GM23338 (cell line): Measurements from ENCODE around the gene SYCP2.

Experiments used
- CREB1 ChIP-seq: fragments of 250-450 bp; sonication (Bioruptor Pico); IDR thresholded peaks from 2 replicates; pipeline ENCODE4 v1.5.0; 2020; ENCODE audit warnings: low read depth, mild to moderate bottlenecking, moderate library complexity
- CTCF ChIP-seq, 2 experiments: fragments of 200-600 bp in 1 of 2; sonication (generic) in 1 of 2; conservative IDR thresholded peaks; 2 replicates each; pipeline versions ENCODE4 v1.5.1 to v1.6.1; 2016 to 2017; ENCODE audit warnings: antibody characterized with exemption in 2 of 2, low read depth in 2 of 2, mild to moderate bottlenecking in 2 of 2, moderate library complexity in 1 of 2
- EZH2 ChIP-seq: fragments of 200-600 bp; sonication (generic); IDR thresholded peaks from one replicate; pipeline ENCODE4 v1.8.0; 2017; ENCODE audit warnings: antibody characterized with exemption, mild to moderate bottlenecking, low read depth; ENCODE audit not compliant: unreplicated experiment
- EZH2phosphoT487 ChIP-seq: fragments of 200-600 bp; sonication (generic); IDR thresholded peaks from one replicate; pipeline ENCODE4 v1.8.1; 2018; ENCODE audit warnings: antibody characterized with exemption; ENCODE audit not compliant: unreplicated experiment
- JUNB ChIP-seq: IDR thresholded peaks from one replicate; pipeline ENCODE4 v1.6.1; 2016; ENCODE audit warnings: antibody characterized with exemption; ENCODE audit not compliant: unreplicated experiment
- NANOG ChIP-seq: IDR thresholded peaks from 2 replicates; pipeline ENCODE4 v1.6.1; 2016; ENCODE audit warnings: antibody characterized with exemption, borderline replicate concordance
- POLR2AphosphoS5 ChIP-seq: IDR thresholded peaks from 2 replicates; pipeline ENCODE4 v1.6.1; 2016; ENCODE audit warnings: antibody characterized with exemption, low read depth
- REST ChIP-seq: IDR thresholded peaks from one replicate; pipeline ENCODE4 v1.6.1; 2018; ENCODE audit warnings: antibody characterized with exemption; ENCODE audit not compliant: unreplicated experiment
- STAT1 ChIP-seq: IDR thresholded peaks from one replicate; pipeline ENCODE4 v1.6.1; 2016; ENCODE audit warnings: antibody characterized with exemption; ENCODE audit not compliant: unreplicated experiment
- ZNF331 ChIP-seq: fragments of 250-450 bp; sonication (Bioruptor Pico); IDR thresholded peaks from 2 replicates; pipeline ENCODE4 v1.5.0; 2020; ENCODE audit warnings: low read depth, mild to moderate bottlenecking, moderate library complexity
- TF ChIP-seq, protein P1 (sequence below): fragments of 250-450 bp; sonication (Bioruptor Pico); IDR thresholded peaks from 2 replicates; pipeline ENCODE4 v1.5.0; 2020; ENCODE audit warnings: mild to moderate bottlenecking, moderate library complexity
- TF ChIP-seq, protein P2 (sequence below): IDR thresholded peaks from 2 replicates; pipeline ENCODE4 v1.6.1; 2016; ENCODE audit warnings: antibody characterized with exemption

DNA sequence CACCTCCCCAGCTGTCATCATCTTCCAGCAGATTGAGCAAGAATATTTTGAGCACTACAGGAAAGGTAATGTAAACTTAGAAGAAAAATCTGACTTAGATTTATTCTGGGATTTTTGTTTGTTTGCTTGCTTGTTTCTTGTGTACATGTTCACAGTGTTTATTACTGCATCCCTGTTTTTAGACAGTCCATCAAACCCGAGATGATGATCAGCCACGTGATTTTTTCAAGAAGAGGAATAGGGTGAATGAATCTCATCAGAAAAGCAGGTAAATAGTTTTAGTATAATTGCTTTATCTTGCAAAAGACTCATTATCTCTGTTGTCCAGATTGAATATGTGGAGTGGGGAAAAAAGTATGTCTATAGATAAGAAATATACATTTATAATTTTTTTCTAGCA is 8.8 kb upstream of the SYCP2 start:
- TF ChIP-seq CTCF (conservative IDR thresholded peaks at IDR 0.05; ENCODE audit: low read depth in 2 of 2): no peak
- no peak for TF ChIP-seq EZH2
- no peak for TF ChIP-seq REST
- TF ChIP-seq CREB1 (CRISPR knock-in tag): no peak
- no peak for TF ChIP-seq POLR2AphosphoS5
- no peak for TF ChIP-seq EZH2phosphoT487
- TF ChIP-seq JUNB: no peak
- TF ChIP-seq STAT1: no peak
- no peak for TF ChIP-seq NANOG
- TF ChIP-seq, protein P1, sequence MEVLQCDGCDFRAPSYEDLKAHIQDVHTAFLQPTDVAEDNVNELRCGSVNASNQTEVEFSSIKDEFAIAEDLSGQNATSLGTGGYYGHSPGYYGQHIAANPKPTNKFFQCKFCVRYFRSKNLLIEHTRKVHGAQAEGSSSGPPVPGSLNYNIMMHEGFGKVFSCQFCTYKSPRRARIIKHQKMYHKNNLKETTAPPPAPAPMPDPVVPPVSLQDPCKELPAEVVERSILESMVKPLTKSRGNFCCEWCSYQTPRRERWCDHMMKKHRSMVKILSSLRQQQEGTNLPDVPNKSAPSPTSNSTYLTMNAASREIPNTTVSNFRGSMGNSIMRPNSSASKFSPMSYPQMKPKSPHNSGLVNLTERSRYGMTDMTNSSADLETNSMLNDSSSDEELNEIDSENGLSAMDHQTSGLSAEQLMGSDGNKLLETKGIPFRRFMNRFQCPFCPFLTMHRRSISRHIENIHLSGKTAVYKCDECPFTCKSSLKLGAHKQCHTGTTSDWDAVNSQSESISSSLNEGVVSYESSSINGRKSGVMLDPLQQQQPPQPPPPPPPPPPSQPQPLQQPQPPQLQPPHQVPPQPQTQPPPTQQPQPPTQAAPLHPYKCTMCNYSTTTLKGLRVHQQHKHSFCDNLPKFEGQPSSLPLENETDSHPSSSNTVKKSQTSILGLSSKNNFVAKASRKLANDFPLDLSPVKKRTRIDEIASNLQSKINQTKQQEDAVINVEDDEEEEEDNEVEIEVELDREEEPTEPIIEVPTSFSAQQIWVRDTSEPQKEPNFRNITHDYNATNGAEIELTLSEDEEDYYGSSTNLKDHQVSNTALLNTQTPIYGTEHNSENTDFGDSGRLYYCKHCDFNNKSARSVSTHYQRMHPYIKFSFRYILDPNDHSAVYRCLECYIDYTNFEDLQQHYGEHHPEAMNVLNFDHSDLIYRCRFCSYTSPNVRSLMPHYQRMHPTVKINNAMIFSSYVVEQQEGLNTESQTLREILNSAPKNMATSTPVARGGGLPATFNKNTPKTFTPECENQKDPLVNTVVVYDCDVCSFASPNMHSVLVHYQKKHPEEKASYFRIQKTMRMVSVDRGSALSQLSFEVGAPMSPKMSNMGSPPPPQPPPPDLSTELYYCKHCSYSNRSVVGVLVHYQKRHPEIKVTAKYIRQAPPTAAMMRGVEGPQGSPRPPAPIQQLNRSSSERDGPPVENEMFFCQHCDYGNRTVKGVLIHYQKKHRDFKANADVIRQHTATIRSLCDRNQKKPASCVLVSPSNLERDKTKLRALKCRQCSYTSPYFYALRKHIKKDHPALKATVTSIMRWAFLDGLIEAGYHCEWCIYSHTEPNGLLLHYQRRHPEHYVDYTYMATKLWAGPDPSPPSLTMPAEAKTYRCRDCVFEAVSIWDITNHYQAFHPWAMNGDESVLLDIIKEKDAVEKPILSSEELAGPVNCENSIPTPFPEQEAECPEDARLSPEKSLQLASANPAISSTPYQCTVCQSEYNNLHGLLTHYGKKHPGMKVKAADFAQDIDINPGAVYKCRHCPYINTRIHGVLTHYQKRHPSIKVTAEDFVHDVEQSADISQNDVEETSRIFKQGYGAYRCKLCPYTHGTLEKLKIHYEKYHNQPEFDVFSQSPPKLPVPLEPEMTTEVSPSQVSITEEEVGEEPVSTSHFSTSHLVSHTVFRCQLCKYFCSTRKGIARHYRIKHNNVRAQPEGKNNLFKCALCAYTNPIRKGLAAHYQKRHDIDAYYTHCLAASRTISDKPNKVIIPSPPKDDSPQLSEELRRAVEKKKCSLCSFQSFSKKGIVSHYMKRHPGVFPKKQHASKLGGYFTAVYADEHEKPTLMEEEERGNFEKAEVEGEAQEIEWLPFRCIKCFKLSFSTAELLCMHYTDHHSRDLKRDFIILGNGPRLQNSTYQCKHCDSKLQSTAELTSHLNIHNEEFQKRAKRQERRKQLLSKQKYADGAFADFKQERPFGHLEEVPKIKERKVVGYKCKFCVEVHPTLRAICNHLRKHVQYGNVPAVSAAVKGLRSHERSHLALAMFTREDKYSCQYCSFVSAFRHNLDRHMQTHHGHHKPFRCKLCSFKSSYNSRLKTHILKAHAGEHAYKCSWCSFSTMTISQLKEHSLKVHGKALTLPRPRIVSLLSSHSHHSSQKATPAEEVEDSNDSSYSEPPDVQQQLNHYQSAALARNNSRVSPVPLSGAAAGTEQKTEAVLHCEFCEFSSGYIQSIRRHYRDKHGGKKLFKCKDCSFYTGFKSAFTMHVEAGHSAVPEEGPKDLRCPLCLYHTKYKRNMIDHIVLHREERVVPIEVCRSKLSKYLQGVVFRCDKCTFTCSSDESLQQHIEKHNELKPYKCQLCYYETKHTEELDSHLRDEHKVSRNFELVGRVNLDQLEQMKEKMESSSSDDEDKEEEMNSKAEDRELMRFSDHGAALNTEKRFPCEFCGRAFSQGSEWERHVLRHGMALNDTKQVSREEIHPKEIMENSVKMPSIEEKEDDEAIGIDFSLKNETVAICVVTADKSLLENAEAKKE: no peak
- TF ChIP-seq, protein P2, sequence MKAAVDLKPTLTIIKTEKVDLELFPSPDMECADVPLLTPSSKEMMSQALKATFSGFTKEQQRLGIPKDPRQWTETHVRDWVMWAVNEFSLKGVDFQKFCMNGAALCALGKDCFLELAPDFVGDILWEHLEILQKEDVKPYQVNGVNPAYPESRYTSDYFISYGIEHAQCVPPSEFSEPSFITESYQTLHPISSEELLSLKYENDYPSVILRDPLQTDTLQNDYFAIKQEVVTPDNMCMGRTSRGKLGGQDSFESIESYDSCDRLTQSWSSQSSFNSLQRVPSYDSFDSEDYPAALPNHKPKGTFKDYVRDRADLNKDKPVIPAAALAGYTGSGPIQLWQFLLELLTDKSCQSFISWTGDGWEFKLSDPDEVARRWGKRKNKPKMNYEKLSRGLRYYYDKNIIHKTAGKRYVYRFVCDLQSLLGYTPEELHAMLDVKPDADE: no peak
- TF ChIP-seq ZNF331 (CRISPR knock-in tag): no peak
